GM21447 (cell line): ENCODE measurements around the gene ABHD16A.

Source experiments
- ATAC-seq: cut with Tn5 transposase; IDR thresholded peaks from one replicate; pipeline ENCODE4 v1.9.1; 2021; ENCODE audit not compliant: unreplicated experiment

ABHD16A gene

DNA sequence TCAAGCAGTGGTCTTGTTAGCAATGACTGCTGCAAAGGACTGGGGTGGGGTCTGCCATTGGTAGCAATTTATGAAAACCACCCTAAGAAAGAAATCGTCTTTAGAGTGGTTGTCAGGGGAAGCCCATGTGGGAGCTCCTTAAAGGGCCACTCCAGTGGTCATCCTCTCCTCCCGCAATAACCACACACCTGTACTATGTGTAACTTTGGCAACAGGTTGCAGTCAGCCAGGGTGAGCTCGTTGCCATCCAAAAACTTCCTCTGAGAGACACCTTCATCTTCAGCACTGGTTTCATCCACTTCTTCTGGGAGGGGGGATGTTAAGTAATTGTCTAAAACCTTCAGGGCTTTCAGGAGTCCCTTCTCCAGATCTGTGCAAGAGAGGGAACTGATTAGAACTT lies 28.9 kb upstream of the ABHD16A start:
- no peak for ATAC-seq

- ATAC-seq: no peak
These were observed 27.5 kb upstream of the ABHD16A start for GRCh38 chr6:31730631-31731086.

DNA sequence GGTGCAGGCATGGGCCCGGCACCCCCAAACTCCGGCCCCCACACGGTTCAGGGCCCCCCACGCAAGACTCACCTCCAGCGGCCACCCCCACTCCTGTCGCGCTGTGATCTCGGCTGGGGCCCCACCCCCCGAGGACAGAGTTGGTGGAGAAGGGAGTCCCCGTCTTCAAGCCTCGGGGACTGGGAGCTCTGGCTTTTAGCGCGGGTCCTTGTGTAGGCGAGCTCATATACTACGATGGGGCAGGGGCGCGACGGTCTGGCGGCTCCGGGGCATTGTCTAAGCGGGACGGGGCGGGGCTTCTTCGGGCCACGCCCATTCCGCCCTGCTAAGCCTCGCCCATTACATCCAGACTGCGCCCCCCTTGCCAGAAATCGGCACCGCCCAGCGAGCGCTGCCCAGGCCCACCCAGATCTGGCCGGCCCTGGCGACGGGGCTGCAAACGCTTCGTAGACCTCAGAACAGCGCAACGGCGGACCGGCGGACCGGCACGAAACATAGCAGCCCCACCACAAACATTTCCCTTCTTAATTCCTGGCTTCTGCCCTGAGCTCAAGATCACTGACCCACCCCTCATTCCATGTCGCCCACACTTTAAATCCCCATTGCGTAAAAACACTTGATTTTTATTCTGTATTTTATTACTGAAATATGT lies 27.0 kb upstream of the ABHD16A start:
- peak; percentile 36 for ATAC-seq

GRCh38 chr6:31729515-31729978 lies 26.4 kb upstream of the ABHD16A start:
- peak; percentile 47 for ATAC-seq

- no peak for ATAC-seq
These were observed 25.8 kb upstream of the ABHD16A start, which contains the start of gene DDAH2 for GRCh38 chr6:31728767-31729514. Gene DDAH2 (minus strand): TSS chr6:31729299. CDS start chr6:31729161, 138 bp downstream.

DNA sequence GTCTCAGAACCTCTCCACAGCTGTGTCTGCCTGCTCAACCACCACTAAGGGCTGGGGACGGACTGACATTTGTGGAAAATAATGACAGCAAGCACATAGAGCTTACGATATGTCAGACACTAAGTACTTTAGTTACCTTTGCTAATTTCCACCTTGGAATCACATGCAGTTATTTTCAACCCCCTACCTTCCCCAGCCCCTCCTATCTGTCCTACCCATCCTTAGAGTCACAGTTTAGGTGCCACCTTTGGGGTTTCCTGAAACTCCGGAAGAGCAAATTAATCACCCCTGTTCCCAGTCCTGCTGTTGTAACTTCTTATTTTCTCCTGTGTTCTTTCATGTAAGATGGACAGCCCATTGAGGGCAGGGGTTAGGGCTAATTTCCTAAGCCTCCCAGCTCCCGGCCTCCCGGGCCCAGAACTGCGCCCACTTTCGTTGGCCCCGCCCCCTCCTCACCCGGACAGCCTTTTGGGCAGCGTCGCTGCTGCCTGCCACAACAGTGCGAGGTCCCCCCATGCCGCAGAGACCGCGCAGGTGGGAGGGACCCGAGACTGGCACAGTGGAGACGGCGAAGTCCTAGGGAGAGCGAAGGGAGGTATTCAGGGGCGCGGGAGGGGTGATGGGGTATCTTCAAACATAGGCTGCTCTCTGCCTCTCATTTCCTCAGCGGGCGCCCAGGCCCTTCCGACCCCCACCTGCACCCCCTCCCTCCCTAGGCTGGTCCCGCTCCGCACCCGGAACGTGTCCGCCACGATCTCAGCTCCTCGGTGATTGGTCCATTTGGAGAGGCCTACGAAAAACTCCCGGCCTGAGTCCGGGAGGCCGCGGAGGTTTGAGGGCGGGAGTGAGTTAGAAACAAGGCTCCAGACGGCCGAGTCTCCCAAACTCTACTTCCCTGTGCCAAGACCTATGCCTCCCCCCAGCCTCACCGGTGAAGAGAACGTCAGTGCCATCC lies 24.9 kb upstream of the ABHD16A start:
- ATAC-seq: no peak

GRCh38 chr6:31727034-31727716 lies 24.1 kb upstream of the ABHD16A start:
- ATAC-seq: peak; percentile 48

- no peak for ATAC-seq
These were observed 22.6 kb upstream of the ABHD16A start for GRCh38 chr6:31725502-31726350.

GRCh38 chr6:31723980-31724691 lies 21.0 kb upstream of the ABHD16A start:
- ATAC-seq: no peak

DNA sequence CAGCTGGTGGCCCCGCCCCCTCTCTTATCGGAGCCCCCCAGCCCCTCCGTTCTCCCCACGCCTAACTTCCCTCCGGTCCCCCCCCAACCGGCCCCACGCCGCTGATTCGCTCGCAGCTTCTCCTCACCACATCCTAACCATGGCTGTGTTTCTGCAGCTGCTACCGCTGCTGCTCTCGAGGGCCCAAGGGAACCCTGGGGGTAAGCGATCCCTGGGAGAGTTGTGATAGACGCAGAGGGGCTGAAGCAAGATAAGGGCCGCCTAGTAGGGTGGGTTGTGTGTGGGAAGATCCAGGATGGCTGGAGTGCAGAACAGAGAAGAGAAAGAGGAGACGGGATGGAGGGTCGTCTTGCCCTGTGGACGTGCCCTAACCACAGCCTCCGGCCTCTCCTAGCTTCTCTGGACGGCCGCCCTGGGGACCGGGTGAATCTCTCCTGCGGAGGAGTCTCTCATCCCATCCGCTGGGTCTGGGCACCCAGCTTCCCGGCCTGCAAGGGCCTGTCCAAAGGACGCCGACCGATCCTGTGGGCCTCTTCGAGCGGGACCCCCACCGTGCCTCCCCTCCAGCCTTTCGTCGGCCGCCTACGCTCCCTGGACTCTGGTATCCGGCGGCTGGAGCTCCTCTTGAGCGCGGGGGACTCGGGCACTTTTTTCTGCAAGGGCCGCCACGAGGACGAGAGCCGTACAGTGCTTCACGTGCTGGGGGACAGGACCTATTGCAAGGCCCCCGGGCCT lies 20.3 kb upstream of the ABHD16A start, which contains the start of gene MPIG6B:
Gene MPIG6B (plus strand): TSS at position 129 of the 735 bp plus-strand sequence. CDS start 11 bp downstream, at position 140.
- ATAC-seq: no peak

DNA sequence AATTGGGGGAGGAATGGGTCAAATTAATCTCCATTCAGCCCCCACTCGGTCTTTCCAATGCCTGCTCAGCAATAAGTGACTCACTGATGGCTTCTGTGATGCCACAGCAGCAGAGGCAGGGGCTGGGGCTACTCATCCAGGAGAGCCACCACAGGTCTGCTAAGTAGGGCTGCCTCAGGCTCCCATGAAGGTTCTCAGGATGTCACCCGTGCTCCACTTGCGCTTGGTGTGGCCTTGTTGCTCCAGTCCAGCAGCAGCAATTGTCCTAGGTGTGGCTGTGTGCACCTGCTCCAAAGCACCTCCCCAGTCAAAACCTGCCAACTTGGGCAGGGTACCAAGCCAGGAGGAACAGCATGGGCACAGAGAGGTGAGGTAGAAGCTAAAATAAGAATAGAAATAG lies 19.0 kb upstream of the ABHD16A start:
- no peak for ATAC-seq

DNA sequence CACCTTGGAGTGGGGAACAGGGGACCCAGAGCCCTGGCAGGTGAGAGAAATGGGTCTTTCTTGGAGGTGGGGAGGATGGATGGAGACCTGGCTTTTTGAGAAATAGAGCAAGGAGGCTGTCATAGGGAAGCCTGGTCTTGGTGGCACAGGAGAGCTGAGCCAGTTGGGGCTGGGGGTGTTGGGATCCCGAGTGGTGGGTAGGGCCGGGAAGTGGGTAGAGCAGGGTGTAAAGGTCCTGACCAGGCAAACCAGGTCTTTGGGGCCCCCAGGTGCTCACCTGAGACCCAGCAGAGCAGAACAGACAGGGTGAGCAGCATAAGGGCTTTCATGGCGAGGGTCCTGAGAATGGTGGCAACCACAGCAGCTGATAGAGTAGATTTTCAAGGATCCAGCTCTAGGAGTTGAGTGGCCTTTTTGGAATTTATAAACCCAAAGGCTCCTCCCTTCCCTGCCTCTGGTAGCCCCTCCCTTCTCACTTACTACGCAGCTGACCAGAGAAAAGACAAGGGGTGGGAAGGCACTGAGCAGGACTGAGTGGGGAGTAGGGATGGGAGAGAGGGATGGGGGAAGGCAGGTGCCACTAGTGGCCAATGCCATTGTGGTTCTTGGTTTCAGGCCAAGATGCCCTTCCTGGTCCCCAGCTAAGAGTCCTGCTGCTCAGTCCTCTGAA lies 18.4 kb upstream of the ABHD16A start, which contains the start of gene LY6G6C:
Gene LY6G6C (minus strand): TSS at position 396 of the 670 bp plus-strand sequence. CDS start 67 bp downstream, at position 329.
- ATAC-seq: no peak

- no peak for ATAC-seq
These were observed 17.2 kb upstream of the ABHD16A start for GRCh38 chr6:31720196-31720770.

- no peak for ATAC-seq
These were observed 15.9 kb upstream of the ABHD16A start for GRCh38 chr6:31719001-31719400.

DNA sequence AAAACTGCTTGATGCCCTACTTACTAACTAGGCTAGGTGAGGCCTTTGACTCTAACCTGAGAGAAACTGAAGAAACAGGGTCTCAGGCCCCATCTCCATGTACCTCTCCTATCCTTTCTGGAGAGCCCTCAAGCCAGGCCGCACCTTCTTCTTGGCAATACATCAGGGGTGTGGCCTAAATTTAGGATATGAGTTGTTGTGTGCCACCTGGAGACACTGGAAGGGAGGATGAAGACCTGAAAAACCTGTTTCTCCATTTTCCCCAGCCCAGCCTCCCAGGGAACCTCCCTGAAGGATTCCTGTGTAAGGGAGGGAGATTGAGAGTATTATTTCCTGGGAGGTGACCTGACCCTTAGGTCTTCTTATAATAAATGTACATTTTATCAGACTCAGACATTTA lies 15.1 kb upstream of the ABHD16A start:
- ATAC-seq: no peak

GRCh38 chr6:31717499-31718222 lies 14.5 kb upstream of the ABHD16A start:
- ATAC-seq: no peak
